GDM1 (cell line): ENCODE data around the gene ADIPOQ.
"Not testable (repeated sequence)": the region's sequence is repeated elsewhere in the genome, so short reads cannot be mapped to it uniquely, and the experiment has no call there.

ENCODE experiments used
- DNase-seq: peaks from one replicate; lab custom pipeline; 2025; lab: John Stamatoyannopoulos, UW

ADIPOQ gene

GRCh38 chr3:186903676-186904075 lies 61.2 kb downstream of the ADIPOQ start:
- not testable (repeated sequence) for DNase-seq

- DNase-seq = not testable (repeated sequence)
Measured at GRCh38 chr3:186907075-186907474, 64.6 kb downstream of the ADIPOQ start.
